Heart right ventricle (tissue), 16 donors: Measurements from ENCODE around the gene RBMX. TPM values are rescaled to one million over a fixed set of nuclear protein-coding genes. Genes with fewer than 3 reads are reported as not detected.

Experiments used
- ATAC-seq, 8 donors: fragments of 200-7000 bp; cut with Tn5 transposase; one replicate each; pipeline ENCODE4 v1.9.1; 2020; ENCODE audit warnings: mild to moderate bottlenecking in 8 of 8, moderate library complexity in 8 of 8, moderate number of reproducible peaks in 1 of 8
- DNase-seq, 2 donors: peaks; one replicate each; pipeline ENCODE4 v3.0.0-alpha.2; 2020
- H3K27ac ChIP-seq, 10 donors: fragments of 200-600 bp; sonication (generic) in 2 of 10; one replicate each; pipeline versions ENCODE4 v1.5.0 to v1.8.0; 2020 to 2022; ENCODE audit warnings: mild to moderate bottlenecking in 3 of 10
- H3K27me3 ChIP-seq, 7 donors: fragments of 200-600 bp; one replicate each; pipeline ENCODE4 v1.8.0; 2021 to 2022; ENCODE audit warnings: mild to moderate bottlenecking in 2 of 7
- H3K36me3 ChIP-seq, 9 donors: fragments of 200-600 bp; sonication (generic) in 1 of 9; one replicate each; pipeline versions ENCODE4 v1.5.0 to v1.8.0; 2020 to 2022; ENCODE audit warnings: mild to moderate bottlenecking in 2 of 9
- H3K4me1 ChIP-seq, 9 donors: fragments of 200-600 bp; sonication (generic) in 1 of 9; one replicate each; pipeline versions ENCODE4 v1.5.0 to v1.8.0; 2020 to 2022; ENCODE audit warnings: mild to moderate bottlenecking in 4 of 9
- H3K4me3 ChIP-seq, 10 donors: fragments of 200-600 bp; sonication (generic) in 2 of 10; one replicate each; pipeline versions ENCODE4 v1.5.0 to v1.8.0; 2020 to 2022; ENCODE audit warnings: mild to moderate bottlenecking in 7 of 10, moderate library complexity in 2 of 10
- H3K9me3 ChIP-seq, 11 donors: fragments of 200-600 bp in 10 of 11; sonication (generic) in 2 of 11; one replicate each; pipeline versions ENCODE4 v1.5.0 to v1.8.0; 2013 to 2022; ENCODE audit warnings: mild to moderate bottlenecking in 2 of 11, control low read depth in 1 of 11, moderate library complexity in 1 of 11
- WGBS, 2 donors: extraction: QIAGEN DNeasy Blood & Tissue Kit; methylation state at CpG; one replicate each; pipeline ENCODE4 v1.1.7; 2013; ENCODE audit warnings: inconsistent platforms in 1 of 2; 5-methylcytosine and 5-hydroxymethylcytosine counted together
- intact Hi-C, 10 donors: fragments of 100-400 bp; cut with DNase I; formaldehyde crosslinking; loops; one replicate each; pipeline versions ENCODE4 v1.11.1 to v1.14.2; 2022
- polyA plus RNA-seq, 2 donors: library from polyadenylated mRNA; stranded (reverse); fragments of 200-250 nt; gene quantifications; one replicate each; pipeline ENCODE4 v1.2.3, GENCODE V29; 2013
- total RNA-seq, 10 donors: library from RNA; stranded (reverse); fragmentation: NEBNext Ultra II Directional in 3 of 10; extraction: Animal tissue kit (Norgen Biotek cat#: 25700) in 3 of 10; gene quantifications; one replicate each; pipeline versions ENCODE4 v1.2.1 to v1.2.4, GENCODE V29; 2021 to 2023
- TF ChIP-seq, protein P1 (sequence below), 9 donors: fragments of 200-600 bp; sonication (generic) in 2 of 9; IDR thresholded peaks; one replicate each; pipeline versions ENCODE4 v1.5.0 to v1.8.0; 2021 to 2022; ENCODE audit warnings: antibody characterized with exemption in 9 of 9, mild to moderate bottlenecking in 5 of 9, moderate library complexity in 1 of 9
- donor health status: Arrhythmogenic right ventricular cardiomyopathy.
- donor health status: ischemic (EF 13 %, LVEDD 7.1; RV severe dilation, severe dysfunction).
- donor health status: healthy with polysubstance abuse.
- donor health status: DM: no; HTN: yes; CAD: no.
- donor health status: DM: no; HTN: no; CAD: no.
- donor health status: ischemic (EF 25% LVEDD 6.9; RV normal size, moderate dysfunction).
- donor health status: ischemic (EF 25% LVEDD 5.7; RV mildly dilated, moderate dysfunction).
- donor health status: healthy.
- donor health status: DM: yes; HTN: yes; CAD: no.
- donor health status: Ischemic cardiomyopathy.
- donor health status: ischemic (EF 35%, LVEDD 5.7; RV mildly dilated, moderate dysfunction).
- donor health status: nonischemic (EF 11% LVEDD 7.7; RV severe dilation, severe dysfunction).
- donor health status: DM: yes; HTN: yes; CAD: no.
- donor health status: PGD.
- donor health status: ischemic (EF 29% LVEDD 5.4; RV normal size, mild dysfunction).
- donor health status: nonischemic (EF 23%, LVEDD 6.1; RV moderate dilation, normal function).

RBMX gene
- total and polyA plus RNA-seq, 12 donors = 45.0 to 107 (median 89.6) TPM

DNA sequence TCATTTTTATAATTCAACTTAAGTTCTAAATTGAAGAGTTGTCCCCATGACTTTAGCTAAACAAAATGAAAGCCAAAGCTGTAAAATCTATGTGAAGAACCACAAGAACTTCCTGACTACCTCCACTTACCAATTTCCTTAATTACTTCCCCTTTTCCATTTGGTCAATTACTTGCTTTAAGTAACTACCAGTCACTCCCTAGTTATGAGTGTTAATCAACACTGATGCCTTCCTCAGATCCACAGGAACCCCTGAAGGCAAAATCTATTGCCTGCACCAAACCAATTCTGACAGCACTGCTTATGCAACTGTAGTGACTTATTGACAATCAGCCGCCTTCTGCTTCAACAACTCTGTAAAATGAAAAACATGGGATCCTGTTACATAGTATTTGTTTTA lies 10.5 kb downstream of the RBMX start:
- Histone ChIP-seq H3K27me3 (no peaks in the 10 kb centered on the region), H3K27ac (peak overlapping the region in 1 of 10 donors; percentile 44), H3K4me3 (no peak overlapping the region), H3K36me3 (peaks cover 0 to 96% (median 9%) of the 10 kb centered on the region in 9 donors), H3K9me3 (no peaks in the 10 kb centered on the region), H3K4me1 (peaks cover 0 to 47% (median 13%) of the 10 kb centered on the region in 9 donors)
- TF ChIP-seq, protein P1, sequence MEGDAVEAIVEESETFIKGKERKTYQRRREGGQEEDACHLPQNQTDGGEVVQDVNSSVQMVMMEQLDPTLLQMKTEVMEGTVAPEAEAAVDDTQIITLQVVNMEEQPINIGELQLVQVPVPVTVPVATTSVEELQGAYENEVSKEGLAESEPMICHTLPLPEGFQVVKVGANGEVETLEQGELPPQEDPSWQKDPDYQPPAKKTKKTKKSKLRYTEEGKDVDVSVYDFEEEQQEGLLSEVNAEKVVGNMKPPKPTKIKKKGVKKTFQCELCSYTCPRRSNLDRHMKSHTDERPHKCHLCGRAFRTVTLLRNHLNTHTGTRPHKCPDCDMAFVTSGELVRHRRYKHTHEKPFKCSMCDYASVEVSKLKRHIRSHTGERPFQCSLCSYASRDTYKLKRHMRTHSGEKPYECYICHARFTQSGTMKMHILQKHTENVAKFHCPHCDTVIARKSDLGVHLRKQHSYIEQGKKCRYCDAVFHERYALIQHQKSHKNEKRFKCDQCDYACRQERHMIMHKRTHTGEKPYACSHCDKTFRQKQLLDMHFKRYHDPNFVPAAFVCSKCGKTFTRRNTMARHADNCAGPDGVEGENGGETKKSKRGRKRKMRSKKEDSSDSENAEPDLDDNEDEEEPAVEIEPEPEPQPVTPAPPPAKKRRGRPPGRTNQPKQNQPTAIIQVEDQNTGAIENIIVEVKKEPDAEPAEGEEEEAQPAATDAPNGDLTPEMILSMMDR (IDR thresholded peaks at IDR 0.05) = no peak
- ATAC-seq (no peak), DNase-seq (no peak)
- intact Hi-C loops = loop anchor here in 2 of 10 donors (10.0 kb wide), 2 partner anchors 105 to 135 kb away; no protein-coding TSS in a partner anchor
- WGBS, 2 donors = 93 to 100% methylated on average over 1 of the region's 1 CpG

DNA sequence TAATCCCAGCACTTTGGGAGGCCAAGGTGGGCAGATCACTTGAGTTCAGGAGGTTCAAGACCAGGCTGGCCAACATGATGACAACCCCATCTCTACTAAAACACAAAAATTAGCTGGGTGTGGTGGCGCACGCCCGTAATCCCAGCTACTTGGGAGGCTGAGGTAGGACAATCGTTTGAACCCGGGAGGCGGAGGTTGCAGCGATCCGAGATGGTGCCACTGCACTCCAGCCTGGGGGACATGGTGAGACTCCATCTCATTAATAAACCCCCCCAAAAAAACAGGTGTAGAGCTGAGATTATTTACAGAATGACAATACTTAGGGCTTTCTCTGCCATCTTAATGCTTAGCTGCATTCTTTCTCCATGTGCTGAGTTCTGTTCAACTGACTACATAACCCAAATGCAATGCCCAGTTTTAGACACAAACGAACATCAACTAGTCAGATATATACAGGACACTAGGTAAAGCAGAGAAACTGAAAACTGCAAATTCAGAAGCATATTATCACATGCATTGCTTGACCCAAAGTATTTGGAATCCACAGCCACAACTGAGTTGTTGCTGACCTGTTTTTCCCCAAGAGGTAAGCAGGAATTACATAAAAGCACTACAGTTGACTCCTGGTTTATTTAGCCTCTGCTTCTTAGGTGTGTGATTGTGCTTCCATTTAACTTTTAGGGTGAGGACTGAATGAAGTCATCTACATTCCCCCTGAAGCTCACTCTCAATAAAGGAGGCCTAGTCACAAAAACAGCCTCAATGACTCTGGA lies 12.1 kb downstream of the RBMX start:
- ATAC-seq = no peak
- intact Hi-C loops = loop anchor here in 1 of 10 donors (10.0 kb wide), 1 partner anchor 94 kb away; no protein-coding TSS in a partner anchor

DNA sequence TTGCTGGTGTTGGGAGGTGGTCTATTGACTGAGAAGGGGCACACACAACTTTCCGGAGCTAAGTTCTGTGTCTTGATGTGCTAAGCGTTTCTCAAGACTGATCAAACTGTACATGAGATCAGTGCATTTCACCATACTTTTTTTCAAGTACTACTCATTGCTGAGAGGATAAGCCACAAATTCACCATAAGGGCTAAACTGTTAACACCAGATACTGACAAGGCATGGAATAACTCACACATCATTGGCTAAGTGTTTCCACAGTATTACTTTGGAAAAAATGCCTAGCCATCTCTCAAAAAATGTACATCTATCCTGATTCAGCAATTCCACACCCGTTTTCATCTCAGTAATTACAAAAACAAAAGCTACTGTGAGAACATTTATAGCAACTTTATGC lies 13.0 kb downstream of the RBMX start:
- TF ChIP-seq, protein P1 (IDR thresholded peaks at IDR 0.05) = no peak
- Histone ChIP-seq H3K27ac (peak overlapping the region in 2 of 10 donors; percentile 28 to 48), H3K4me3 (no peak overlapping the region), H3K27me3 (no peaks in the 10 kb centered on the region), H3K9me3 (no peaks in the 10 kb centered on the region), H3K36me3 (peaks cover 0 to 94% (median 9%) of the 10 kb centered on the region in 9 donors), H3K4me1 (peaks cover 0 to 45% (median 13%) of the 10 kb centered on the region in 9 donors)
- peak in 2 of 8 donors; percentile 15 to 28 for ATAC-seq
- WGBS, 2 donors = 43 to 44% methylated on average over 3 of the region's 3 CpGs
- no peak for DNase-seq
- intact Hi-C loops = loop anchor here in 1 of 10 donors (10.0 kb wide), 1 partner anchor 93 kb away; no protein-coding TSS in a partner anchor

More for the DNA sequence above, 12.1 kb downstream of the RBMX start:
- Histone ChIP-seq H3K4me3 (no peak overlapping the region), H3K27ac (peak overlapping the region in 1 of 10 donors; percentile 44), H3K4me1 (peaks cover 0 to 47% (median 13%) of the 10 kb centered on the region in 9 donors), H3K36me3 (peaks cover 0 to 94% (median 9%) of the 10 kb centered on the region in 9 donors), H3K9me3 (no peaks in the 10 kb centered on the region), H3K27me3 (no peaks in the 10 kb centered on the region)
- TF ChIP-seq, protein P1 (IDR thresholded peaks at IDR 0.05) = no peak
- 93 to 94% methylated on average over 9 of the region's 9 CpGs for WGBS, 2 donors
- DNase-seq = no peak

DNA sequence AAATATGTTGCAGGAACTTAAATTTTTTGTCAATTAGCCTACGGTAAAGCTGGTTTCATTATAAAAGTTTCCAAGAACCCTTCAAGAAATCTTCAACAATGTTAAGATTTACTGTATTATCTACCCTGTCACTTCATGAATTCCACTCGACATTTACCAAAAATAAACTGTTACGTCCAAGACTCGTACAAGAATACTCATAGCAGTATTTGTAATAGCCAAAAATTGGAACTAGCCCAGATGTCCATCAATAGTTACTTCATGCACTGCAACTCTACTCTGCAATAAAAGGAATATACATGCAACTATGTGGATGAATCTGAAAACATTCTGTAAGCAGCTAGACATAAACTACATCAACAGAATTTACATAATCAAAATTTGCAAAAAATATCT lies 13.4 kb downstream of the RBMX start:
- peak in 6 of 8 donors; percentile 43 to 73 (median 62) for ATAC-seq
- intact Hi-C loops = loop anchor here in 1 of 10 donors (10.0 kb wide), 1 partner anchor 92 kb away; no protein-coding TSS in a partner anchor
- 23 to 33% methylated on average over 4 of the region's 4 CpGs for WGBS, 2 donors
- H3K36me3 ChIP-seq = peaks cover 0 to 94% (median 9%) of the 10 kb centered on the region in 9 donors
- peak overlapping the region in 4 of 10 donors; percentile 3 to 48 (median 20) for H3K27ac ChIP-seq
- TF ChIP-seq, protein P1 (IDR thresholded peaks at IDR 0.05) = no peak
- no peak for DNase-seq
- peaks cover 0 to 42% (median 13%) of the 10 kb centered on the region in 9 donors for H3K4me1 ChIP-seq
- no peaks in the 10 kb centered on the region for H3K27me3 ChIP-seq
- no peaks in the 10 kb centered on the region for H3K9me3 ChIP-seq
- no peak overlapping the region for H3K4me3 ChIP-seq
